ENCODE measurements around the gene TRPM2. TPM values are rescaled to one million over a fixed set of nuclear protein-coding genes. Genes with fewer than 3 reads are reported as not detected.

TRPM2 gene
- not detected in 2 replicates for total RNA-seq

DNA sequence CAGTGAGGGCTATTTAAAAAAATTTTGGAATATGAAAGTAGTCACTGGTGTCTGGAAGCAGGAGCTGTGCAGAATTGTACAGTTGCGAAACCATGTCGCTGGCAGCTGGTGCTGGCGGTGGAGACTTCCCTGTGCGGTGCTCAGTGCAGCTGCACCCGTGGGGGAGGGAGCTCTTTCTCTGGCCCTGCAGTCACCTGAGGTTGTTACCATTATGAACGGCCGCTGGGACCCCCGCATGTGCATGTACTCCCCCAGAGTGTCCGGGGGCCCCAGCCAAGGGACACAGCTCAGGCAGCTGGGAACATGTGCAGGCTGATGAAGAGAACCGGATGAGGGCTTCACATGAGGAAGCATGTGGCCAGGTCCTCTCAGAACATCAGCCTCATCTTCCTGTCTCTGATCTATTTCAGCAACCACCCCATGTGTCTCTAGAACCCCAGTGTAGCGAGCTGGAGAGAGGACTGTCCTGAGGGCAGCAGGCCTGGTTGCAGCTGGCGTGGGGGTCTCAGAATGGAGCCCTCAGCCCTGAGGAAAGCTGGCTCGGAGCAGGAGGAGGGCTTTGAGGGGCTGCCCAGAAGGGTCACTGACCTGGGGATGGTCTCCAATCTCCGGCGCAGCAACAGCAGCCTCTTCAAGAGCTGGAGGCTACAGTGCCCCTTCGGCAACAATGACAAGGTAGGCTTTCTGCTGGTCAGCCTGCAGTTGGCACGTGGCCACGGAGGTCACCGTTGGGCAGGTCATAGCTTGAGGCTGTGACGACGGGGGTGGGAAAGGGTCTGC lies at the start of gene TRPM2:
Gene TRPM2 (plus strand): TSS at position 431 of the 780 bp plus-strand sequence. CDS start 80 bp downstream, at position 511.

DNA sequence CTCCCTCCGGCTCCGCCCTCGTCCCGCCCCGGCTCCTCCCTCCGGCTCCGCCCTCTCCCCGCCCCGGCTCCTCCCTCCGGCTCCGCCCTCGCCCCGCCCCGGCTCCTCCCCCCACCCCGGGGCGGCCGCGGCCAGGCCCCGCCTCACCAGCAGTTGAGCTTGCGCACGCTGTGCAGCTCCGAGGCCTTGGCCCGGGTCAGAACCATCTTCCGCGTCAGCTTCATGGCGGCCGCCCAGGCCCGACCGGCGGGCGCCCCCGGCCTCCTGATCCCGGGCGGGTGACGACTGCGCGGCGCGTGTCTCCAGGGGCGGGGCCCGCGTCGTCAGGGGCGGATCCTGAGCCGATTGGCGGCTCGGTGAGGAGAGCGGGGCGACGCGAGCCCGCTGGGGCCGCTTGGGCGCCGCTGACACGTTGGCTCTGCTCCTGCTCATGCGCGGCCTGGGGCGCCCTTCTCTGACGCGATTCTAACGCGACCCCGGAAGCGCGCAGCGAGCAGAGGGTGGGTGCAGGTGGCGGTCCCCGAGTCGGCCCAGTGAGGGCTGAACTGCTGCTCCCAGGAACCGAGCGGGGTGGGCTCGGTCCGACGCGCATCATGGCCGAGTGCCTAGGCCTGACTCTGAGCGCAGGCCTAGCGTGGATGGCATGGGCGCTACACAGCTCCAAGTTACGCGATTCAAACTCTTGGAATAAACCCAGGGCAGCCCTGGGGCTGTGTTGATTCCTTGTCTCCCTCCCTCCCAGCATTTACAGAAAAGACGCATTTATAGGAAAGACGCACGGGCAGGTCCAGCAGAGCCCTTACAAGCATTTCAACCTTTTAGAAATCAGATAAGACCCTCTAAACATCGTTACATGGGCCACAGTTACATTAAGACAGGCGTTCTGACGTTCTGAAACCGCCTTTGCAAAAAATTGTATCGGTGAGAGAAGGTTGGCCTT lies 14.2 kb upstream of the TRPM2 start, which contains the start of gene CFAP410:
Gene CFAP410 (minus strand): TSS at position 420 of the 940 bp plus-strand sequence. CDS start 196 bp downstream, at position 224.

DNA sequence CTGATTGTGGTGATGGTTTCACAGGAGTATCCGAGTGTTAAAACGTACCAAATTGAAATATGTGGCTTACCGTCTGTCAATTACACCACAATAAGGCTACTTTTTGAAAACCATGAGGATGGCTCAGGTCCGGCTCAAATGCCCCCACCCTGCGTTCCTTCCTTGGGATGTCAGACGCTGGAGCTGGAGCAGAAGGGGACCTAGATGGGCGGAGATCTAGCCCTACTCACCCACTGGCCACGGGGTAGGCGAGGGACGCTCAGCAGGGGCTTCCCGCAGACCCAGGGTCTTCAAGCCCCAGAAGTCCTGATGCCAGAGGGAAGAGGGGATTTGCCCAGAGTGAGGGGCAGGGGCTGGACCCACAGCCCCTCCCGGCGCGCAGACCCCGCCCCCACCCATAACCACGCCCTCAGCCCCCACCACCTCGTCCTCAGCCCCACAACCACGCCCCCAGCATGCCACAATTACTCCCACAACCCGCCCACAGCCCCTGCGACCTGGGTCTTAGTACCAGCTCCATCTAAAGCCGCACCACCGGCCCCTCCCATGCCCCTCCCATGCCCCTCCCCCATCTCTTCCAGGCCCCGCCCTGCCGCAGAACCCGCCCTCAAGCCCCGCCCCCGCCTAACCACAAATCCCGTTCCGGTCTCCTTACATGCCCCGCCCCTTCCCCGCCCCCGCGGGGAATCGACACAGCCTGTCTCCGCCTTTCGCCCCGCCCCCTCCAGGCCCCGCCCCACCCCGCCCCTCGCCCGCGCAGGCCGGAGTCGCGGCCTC lies 101.5 kb downstream of the TRPM2 start, which contains the start of gene LRRC3:
Gene LRRC3 (plus strand): TSS at position 764 of the 777 bp plus-strand sequence. CDS start 1,135 bp downstream, outside the sequence.

Other genes with a start within 250 kb of the TRPM2 start
- 3.4 and 6.7 TPM in 2 replicates for gene PWP2, start 246.2 kb upstream of the TRPM2 start, total RNA-seq
- gene GATD3, start 219.9 kb upstream of the TRPM2 start, total RNA-seq, result 3.5 and 5.6 TPM in 2 replicates
- under 0.01 TPM in 1 of 2 replicates, not detected in the other for gene ICOSLG, start 112.7 kb upstream of the TRPM2 start, total RNA-seq
- not detected in 2 replicates for gene DNMT3L, start 91.7 kb upstream of the TRPM2 start, total RNA-seq
- not detected in 2 replicates for gene AIRE, start 67.7 kb upstream of the TRPM2 start, total RNA-seq
- gene PFKL, start 53.6 kb upstream of the TRPM2 start, total RNA-seq, result 96.3 and 107 TPM in 2 replicates
- gene CFAP410, start 14.2 kb upstream of the TRPM2 start, total RNA-seq, result 13.3 and 16.6 TPM in 2 replicates
- gene LRRC3, start 101.9 kb downstream of the TRPM2 start, total RNA-seq, result 1.3 and 1.5 TPM in 2 replicates
- gene KRTAP10-1, start 186.6 kb downstream of the TRPM2 start, total RNA-seq, result not detected in 2 replicates
- not detected in 2 replicates for gene KRTAP10-2, start 197.9 kb downstream of the TRPM2 start, total RNA-seq
- not detected in 2 replicates for gene KRTAP10-3, start 205.2 kb downstream of the TRPM2 start, total RNA-seq
- not detected in 2 replicates for gene KRTAP10-4, start 220.1 kb downstream of the TRPM2 start, total RNA-seq
- not detected in 2 replicates for gene KRTAP10-5, start 227.0 kb downstream of the TRPM2 start, total RNA-seq
- not detected in 2 replicates for gene KRTAP10-6, start 238.9 kb downstream of the TRPM2 start, total RNA-seq
- not detected in 2 replicates for gene KRTAP10-7, start 247.0 kb downstream of the TRPM2 start, total RNA-seq

Data from bronchus fibroblast of lung (primary cell).